Measurements from ENCODE around the gene EXPH5.

The EXPH5 gene

DNA sequence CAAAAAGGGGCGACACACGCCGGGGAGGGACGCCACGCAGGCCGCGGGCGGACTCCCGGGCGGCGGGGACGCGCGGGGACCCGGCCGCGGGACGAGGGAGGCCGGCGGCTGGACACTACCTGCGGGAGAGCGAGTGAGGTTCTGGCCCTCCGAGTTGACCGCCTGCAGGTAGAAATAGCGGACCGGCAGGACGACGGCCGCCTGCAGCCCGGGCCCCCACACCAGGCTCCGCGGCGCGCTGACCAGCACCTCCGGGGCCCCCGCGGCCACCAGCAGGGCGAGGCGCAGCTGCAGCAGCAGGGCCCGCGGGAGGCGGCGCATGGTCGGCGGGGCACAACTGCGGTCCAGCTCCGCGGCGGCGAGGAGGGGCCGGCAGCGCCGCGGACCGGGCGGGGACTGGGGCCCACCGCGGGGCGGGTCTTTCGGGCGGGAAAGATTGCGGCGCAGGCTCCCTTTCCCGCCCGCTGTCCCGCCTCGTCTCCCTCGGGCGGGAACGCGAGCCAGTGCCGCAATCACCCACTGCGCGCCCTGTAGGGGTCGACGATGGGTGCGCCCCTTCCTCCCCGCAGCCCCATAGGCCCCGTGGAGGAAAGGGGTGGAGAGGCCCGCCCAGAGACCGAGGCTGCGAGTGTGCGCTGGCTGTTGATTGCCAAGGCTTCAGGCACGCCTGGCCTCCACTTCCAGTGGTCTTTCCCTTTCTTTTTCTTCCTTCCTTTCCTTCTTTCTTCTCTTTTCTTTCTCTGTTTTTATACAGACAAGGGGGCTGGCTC, 95.3 kb downstream of the EXPH5 start, which contains the start of gene POGLUT3:
TSS of gene POGLUT3 (minus strand) at position 339 of the 770 bp plus-strand sequence. CDS start at position 321, 18 bp downstream.
- H3K4me3 ChIP-seq (ENCODE audit: low read depth, low read length) = peak within 1 kb of the TSS; percentile 70
- peak; percentile 51 for DNase-seq (ENCODE audit: low read depth)
- TF ChIP-seq, protein P1, sequence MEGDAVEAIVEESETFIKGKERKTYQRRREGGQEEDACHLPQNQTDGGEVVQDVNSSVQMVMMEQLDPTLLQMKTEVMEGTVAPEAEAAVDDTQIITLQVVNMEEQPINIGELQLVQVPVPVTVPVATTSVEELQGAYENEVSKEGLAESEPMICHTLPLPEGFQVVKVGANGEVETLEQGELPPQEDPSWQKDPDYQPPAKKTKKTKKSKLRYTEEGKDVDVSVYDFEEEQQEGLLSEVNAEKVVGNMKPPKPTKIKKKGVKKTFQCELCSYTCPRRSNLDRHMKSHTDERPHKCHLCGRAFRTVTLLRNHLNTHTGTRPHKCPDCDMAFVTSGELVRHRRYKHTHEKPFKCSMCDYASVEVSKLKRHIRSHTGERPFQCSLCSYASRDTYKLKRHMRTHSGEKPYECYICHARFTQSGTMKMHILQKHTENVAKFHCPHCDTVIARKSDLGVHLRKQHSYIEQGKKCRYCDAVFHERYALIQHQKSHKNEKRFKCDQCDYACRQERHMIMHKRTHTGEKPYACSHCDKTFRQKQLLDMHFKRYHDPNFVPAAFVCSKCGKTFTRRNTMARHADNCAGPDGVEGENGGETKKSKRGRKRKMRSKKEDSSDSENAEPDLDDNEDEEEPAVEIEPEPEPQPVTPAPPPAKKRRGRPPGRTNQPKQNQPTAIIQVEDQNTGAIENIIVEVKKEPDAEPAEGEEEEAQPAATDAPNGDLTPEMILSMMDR (conservative IDR thresholded peaks at IDR 0.05; ENCODE audit: low read depth, low read length) = no peak

DNA sequence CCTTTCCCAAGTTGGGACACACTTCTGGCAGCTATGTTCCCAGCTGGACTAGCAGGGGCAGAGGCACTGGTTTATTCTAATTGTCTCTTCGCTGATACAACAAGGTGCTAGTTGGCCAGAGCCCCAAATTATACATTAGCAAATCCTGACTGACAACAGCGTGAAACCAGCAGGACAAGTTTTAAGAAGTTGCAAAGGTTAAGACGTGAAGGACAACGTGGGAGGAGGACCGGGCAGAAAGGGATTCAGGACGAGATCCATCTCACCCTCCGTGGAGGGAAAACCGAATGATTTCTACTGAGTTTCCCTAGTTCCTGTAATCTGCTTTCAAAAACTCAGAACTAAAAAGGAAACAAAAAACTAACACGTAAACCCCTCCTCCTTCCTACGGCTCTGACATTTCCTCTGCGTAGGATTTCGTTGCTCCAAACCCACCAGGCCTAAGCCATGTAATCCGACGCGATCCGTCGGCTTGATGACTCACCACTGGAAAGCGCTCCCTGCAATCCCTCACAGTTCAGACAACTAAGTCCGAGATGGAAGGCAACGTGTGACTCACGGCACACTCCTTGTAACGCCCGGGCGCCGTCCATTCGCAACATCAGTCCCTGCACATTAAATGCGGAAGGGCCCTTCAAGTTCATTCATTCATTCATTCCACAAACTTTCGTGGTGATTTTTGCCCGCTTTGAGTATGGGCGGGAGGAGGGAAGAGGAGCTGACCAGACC, 96.1 kb downstream of the EXPH5 start:
- H3K4me3 ChIP-seq (ENCODE audit: low read depth, low read length) = peak overlapping the region; percentile 70
- TF ChIP-seq, protein P1 (conservative IDR thresholded peaks at IDR 0.05; ENCODE audit: low read depth, low read length) = no peak
- DNase-seq (ENCODE audit: low read depth) = peak; percentile 99

DNA sequence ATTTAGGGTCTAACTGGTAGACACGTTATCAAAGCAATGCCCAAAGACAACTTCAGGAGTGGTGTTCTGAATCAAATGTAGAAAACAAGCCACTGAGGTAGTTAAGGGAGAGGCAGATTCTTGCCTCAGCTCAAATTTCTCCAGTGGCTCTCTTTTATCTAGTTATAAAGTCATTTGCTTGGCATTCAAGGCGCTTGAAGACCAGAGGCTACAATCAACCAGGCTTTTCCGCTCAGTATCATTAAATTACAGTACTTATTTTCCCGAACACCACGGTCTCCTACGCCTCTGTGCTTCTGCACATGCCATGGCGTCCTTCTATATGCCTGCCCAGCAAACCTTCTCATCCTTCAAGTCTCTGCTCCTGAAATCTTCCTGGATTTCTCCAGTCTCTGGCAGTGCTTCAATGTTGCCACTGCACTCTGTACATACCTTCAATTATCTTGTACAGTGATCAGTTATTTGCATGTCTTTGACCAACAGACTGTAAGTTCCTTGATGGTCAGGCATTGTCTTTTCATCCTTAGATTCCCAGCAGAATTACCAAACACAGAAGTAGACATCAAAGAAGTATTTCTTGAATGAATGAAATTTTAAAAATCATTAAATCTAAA, 96.8 kb downstream of the EXPH5 start:
- H3K4me3 ChIP-seq (ENCODE audit: low read depth, low read length) = peak overlapping the region; percentile 70
- DNase-seq (ENCODE audit: low read depth) = peak; percentile 13
- TF ChIP-seq, protein P1 (conservative IDR thresholded peaks at IDR 0.05; ENCODE audit: low read depth, low read length) = no peak

DNA sequence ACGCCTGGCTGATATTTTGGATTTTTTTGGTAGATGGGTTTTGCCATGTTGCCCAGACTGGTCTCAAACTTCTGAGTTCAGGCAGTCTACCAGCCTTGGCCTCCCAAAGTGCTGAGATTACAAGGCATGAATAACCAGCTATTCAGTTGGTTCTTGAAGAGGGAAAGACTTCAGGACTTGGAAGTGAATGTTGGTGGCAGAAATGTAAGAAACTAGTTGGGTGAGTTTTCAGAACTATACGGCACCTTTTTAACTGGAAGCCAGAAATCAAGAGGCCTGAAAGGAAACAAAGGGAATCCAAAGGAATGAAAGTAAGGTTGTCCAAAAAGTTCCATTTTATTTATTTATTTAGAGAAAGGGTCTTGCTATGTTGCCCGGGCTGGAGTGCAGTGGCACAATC, 98.2 kb downstream of the EXPH5 start:
- H3K4me3 ChIP-seq (ENCODE audit: low read depth, low read length) = no peak overlapping the region
- TF ChIP-seq, protein P1 (conservative IDR thresholded peaks at IDR 0.05; ENCODE audit: low read depth, low read length) = no peak
- DNase-seq (ENCODE audit: low read depth) = no peak

DNA sequence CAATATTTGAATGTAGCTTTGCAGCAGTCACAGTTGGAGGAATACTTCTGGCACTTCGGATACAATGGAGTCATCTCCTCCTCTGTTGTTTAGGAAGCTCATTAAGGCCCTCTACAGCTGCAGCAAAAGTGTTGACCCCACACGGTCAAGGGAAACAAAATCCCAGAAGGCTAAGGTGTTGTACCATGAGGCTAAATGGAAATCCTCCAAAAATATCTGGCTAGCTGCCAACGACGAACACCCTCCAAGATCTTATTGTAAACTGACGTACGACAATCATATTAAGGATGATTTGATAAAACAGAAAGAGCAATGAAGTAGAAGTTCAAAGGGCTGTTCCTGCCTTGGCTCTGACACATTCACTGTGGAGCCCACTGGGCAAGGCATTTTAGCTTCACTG, 99.4 kb downstream of the EXPH5 start:
- DNase-seq (ENCODE audit: low read depth) = no peak
- TF ChIP-seq, protein P1 (conservative IDR thresholded peaks at IDR 0.05; ENCODE audit: low read depth, low read length) = no peak
- H3K4me3 ChIP-seq (ENCODE audit: low read depth, low read length) = no peak overlapping the region

DNA sequence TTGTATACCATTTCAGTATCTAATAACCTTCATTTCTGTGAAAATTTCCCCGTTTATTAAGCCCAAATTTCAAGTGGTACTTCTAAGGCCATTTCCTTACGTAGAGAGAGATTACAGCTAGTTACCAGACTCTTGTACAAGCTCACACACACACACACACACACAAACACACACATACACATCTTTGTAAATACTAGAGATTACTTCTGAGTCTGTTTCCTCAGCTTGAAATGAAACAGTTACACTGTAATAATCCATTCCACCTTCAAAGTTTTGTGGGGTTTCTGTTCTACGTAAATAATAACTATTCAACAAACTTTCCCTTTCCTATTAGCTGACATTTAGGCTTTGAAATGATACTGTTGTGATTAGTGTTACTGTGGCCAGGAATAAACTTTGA, 101.6 kb downstream of the EXPH5 start:
- H3K4me3 ChIP-seq (ENCODE audit: low read depth, low read length) = no peak overlapping the region
- DNase-seq (ENCODE audit: low read depth) = no peak
- TF ChIP-seq, protein P1 (conservative IDR thresholded peaks at IDR 0.05; ENCODE audit: low read depth, low read length) = no peak
